Peyer's patch (tissue), 4 donors: ENCODE measurements around the gene SIX1.

Experiments used
- CTCF ChIP-seq, 6 experiments: fragments of 450-650 bp in 4 of 6; fragments of 200-600 bp in 2 of 6; sonication (generic) in 1 of 6; IDR thresholded peaks; one replicate each; pipeline ENCODE4 v1.5.1; 2017 to 2019; ENCODE audit warnings: antibody characterized with exemption in 6 of 6, mild to moderate bottlenecking in 3 of 6, moderate library complexity in 1 of 6
- POLR2A ChIP-seq, 2 donors: fragments of 450-650 bp; IDR thresholded peaks; one replicate each; pipeline ENCODE4 v1.5.1; 2017; ENCODE audit warnings: antibody characterized with exemption in 2 of 2, mild to moderate bottlenecking in 2 of 2, moderate library complexity in 2 of 2

- TF ChIP-seq CTCF (IDR thresholded peaks at IDR 0.05), result no peak
- TF ChIP-seq POLR2A (IDR thresholded peaks at IDR 0.05), result no peak
Measured at GRCh38 chr14:60665177-60665550, 15.9 kb upstream of the SIX1 start.
